GM19351 (cell line): ENCODE data around the gene CRACR2A.

Experiments used
- ATAC-seq: cut with Tn5 transposase; IDR thresholded peaks from one replicate; pipeline ENCODE4 v1.9.1; 2021; ENCODE audit warnings: mild to moderate bottlenecking, moderate library complexity; ENCODE audit not compliant: unreplicated experiment

CRACR2A gene

GRCh38 chr12:3571323-3571722 lies 181.6 kb downstream of the CRACR2A start:
- ATAC-seq: no peak

- no peak for ATAC-seq
Measured at GRCh38 chr12:3568695-3569094, 184.2 kb downstream of the CRACR2A start.

- ATAC-seq: no peak
Measured at GRCh38 chr12:3565985-3566384, 186.9 kb downstream of the CRACR2A start.
